Measurements from ENCODE around the gene SDF4. TPM values are rescaled to one million over a fixed set of nuclear protein-coding genes. Genes with fewer than 3 reads are reported as not detected.
A peak's percentile ranks its signal among the peaks of the same experiment; 100 is the strongest.

Gene SDF4
- total RNA-seq, 1 experiment from 2014 or later, result 142 TPM

- no peak for DNase-seq (ENCODE audit: low read depth)
Measured at GRCh38 chr1:1213345-1214265, 18.2 kb downstream of the SDF4 start, which contains the start of gene TNFRSF4. Gene TNFRSF4, minus strand, starts transcription at chr1:1214153. Its CDS starts 26 bp downstream, at chr1:1214127.

DNA sequence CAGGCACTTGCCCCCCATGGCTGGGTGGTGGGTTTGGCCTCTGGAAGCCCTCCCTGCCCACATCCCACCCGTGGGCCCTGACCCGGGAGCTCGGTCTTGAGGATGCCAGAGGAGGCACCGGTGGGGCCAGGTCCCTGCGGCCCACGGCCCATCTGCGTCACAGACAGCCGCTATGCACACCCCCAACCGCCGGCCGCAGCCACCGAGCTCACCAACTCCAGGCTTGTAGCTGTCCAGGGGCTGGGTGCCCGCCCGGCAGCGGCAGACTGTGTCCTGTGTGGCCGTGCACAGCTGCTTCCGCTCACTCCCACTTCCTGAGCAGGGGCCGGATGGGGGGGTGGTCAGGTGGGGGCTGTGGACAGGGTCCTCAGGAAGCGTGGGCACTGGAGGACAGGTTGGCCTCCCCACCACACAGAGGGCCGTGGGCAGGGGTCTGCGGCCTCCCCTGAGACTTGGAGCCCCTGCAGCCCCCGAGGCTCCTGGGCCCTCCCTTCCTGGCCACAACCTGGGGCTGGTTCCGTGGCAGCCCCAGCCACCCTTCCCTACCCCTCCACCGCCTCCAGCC, 18.9 kb downstream of the SDF4 start:
- DNase-seq (ENCODE audit: low read depth), result peak; percentile 37

GRCh38 chr1:1211541-1212441, 20.0 kb downstream of the SDF4 start:
- no peak for DNase-seq (ENCODE audit: low read depth)

GRCh38 chr1:1210726-1211540, 20.9 kb downstream of the SDF4 start:
- no peak for DNase-seq (ENCODE audit: low read depth)

DNA sequence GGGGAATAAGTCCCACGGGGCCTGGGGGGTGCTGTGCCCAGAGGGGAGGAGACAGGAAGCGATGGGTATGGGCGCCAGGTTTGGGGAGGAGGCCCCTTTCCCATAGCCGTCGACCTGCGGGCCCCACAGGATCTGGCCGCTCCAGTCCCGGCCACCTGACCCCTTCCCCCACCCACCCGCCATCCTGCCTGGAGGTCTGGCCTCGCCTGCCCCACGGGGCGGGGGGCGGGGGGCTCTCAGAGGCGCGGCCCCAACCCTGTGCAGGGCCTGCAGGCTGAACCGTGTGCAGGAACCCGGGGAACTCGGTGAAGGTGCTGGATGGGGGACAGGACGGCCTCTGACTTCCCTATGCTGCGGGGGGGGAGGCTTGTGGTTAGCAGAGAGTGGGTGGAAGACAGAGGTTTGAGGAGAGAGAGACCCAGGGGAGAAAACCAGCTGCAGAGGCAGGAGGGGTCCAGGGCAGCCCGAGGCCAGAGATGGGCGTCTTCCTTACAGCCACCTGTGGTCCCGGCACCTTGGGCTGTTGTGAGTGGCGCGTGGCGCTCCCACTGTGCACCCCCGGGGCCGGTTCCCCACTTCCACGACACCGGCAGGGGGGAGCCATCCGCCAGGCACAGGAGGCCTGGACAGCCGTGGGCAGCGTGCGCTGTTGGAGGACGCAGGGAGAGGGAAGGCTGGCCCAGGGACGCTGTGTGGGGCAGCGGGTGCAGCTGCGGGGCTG, 22.9 kb downstream of the SDF4 start:
- peak; percentile 23 for DNase-seq (ENCODE audit: low read depth)

DNA sequence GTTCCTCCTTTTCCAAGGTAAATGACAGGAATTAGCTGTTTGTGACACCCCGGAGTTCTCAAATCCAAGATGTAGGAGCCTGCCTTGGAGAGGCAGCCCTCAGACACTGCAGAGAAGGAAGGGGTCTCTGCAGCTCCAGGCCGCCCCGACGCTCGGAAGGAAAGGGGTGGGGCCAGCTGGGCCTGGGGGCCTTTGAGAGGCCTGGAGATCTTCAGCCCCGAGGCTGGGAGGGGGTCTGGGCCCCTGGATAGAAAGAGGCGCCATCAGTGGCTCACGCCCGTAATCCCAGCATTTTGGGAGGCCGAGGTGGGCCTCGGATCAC, 24.3 kb downstream of the SDF4 start:
- DNase-seq (ENCODE audit: low read depth), result no peak

DNA sequence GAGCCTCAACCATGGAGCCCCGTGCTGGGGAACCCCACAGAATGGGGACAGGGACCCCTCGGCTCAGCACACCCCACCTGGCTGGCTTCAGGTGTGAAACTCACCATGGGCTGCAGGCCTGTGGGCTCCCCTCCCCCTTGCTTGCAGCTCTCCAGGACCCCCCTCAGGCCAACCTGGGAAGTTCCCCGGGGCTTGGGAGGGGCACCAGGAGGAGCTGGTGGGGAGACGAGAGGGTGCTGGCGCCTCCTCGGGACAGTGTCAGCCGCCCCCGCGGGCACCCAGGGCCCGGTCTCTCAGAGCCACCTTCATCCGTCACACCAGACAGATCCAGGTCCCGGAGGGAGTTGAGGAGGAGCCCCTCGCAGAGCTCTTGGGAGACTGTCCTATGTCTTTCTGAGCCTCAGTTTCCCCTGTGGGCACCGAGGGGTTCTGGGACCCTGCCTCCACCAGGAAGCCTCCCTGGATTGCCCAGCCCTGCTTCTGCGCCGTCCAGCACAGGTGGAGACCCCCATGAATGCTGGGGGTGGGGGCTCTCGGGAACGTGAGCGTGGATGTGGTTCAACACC, 24.8 kb downstream of the SDF4 start:
- no peak for DNase-seq (ENCODE audit: low read depth)

GRCh38 chr1:1206376-1206965, 25.3 kb downstream of the SDF4 start, which contains the start of gene TNFRSF18:
Gene TNFRSF18, minus strand, starts transcription at chr1:1206592. Its CDS starts 21 bp downstream, at chr1:1206571.
- DNase-seq (ENCODE audit: low read depth), result no peak

DNA sequence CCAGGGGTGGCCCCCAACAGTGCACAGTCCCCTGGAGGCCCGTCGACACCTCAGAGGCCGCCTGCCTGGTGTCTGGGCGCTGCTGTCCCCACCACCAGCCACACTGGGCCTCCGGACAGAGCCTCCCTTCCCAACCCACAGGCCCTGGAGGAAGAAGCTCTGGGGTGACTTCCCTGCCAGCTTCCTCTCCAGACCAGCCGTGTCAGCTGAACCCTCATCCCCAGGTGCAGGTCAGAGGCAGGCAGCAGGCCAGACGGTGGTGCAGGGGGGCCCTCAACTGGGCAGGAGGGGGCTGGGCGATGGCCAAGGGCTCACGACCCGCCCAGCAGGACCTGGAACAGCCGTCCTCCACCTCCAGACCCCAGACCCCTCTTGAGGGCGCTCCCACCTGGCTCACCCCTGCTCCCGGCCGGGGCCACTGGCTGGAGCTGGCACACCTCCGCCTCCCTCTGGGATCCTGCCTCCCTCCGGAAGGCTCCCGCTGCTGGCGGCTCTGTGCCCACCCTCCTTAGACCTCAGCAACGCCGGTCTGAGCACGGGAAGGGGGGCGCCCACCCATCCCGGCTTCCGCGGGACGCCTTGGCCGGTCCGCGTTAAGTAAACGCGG, 25.9 kb downstream of the SDF4 start:
- DNase-seq (ENCODE audit: low read depth), result no peak

- no peak for DNase-seq (ENCODE audit: low read depth)
Measured at GRCh38 chr1:1204998-1205768, 26.6 kb downstream of the SDF4 start.

DNA sequence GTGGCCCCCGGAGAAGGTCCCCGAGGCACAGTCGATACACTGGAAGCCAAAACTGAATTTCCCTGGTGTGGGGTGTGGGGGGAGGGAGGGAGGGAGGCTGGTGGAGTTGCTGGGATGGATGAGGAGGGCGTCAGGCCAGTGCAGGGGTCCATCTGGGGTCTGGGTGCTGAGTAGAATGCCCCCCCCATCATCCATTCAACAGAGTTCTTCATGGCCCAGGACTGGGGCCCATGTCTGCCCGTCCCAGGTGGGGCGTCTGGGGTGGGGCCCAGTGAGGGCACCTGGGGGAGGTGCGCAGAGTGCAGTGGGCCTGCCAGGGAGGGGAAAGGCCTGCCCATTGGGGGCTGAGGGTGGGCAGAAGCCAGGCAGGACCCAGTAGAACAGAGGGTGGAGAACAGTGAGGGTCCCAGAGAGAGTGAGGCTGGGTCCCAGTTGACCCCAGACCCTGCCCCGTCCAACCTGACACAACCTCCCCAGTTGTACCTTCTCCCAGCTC, 27.3 kb downstream of the SDF4 start:
- DNase-seq (ENCODE audit: low read depth), result no peak

DNA sequence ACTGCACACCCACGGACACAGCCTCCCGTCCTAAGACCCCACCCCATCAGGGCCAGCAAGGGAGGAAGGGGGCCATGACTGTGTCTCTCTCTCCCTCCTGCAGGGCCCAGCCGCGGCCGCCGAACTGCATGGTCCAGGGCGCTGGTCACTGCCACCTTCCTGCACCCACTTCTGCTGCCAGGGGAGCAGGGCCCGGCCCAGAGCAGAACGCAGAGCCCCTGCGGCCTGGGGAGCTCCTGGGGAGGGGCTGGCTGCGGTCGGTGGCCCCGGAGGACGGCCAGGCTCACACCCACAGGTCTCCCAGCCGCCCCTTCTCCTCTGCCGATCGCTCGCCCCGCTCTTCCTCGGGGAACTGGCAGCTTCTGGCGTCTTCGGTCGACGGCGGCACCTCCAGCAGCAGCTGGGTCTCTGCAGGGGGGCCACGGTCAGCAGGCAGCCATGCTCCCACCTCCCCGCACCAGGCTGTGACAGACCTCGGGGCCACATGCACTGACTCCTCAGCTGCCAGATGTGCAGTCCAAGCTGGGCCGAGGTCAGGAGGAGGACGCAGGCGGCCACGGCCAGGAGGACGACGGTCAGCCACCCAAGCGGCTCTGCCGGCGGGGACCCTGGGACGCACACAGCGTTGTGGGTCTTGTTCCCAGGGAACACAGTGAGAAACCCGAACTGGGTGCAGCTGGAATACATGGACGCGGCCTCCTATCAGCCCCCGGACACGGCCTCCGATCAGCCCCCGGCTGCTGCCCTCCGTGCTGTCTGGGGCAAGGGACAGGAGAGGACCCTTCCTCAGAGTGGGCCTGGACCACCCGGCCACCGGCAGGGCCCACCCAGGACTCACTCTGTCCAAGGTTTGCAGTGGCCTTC, 28.0 kb downstream of the SDF4 start:
- no peak for DNase-seq (ENCODE audit: low read depth)

GRCh38 chr1:1202831-1203560, 28.8 kb downstream of the SDF4 start:
- DNase-seq (ENCODE audit: low read depth), result no peak

GRCh38 chr1:1200876-1201810, 30.7 kb downstream of the SDF4 start:
- no peak for DNase-seq (ENCODE audit: low read depth)
